HUDEP-2 (cell line): Measurements from ENCODE around the gene INTS7.
A peak's percentile ranks its signal among the peaks of the same experiment; 100 is the strongest.
"Not testable (repeated sequence)": the region's sequence is repeated elsewhere in the genome, so short reads cannot be mapped to it uniquely, and the experiment has no call there.

Experiments
- DNase-seq, 76 experiments: peaks; one replicate each; lab custom pipeline; 2025; ENCODE audit not compliant: unreplicated experiment in 76 of 76; lab: John Stamatoyannopoulos, UW

Gene INTS7

GRCh38 chr1:212035835-212036605 is 663 bp upstream of the INTS7 start:
- peak in 5 of 76 experiments; percentile 16 to 45 (median 35) for DNase-seq

GRCh38 chr1:212034516-212035122 is 738 bp downstream of the INTS7 start:
- DNase-seq, result peak in 7 of 76 experiments; percentile 16 to 73 (median 40)

GRCh38 chr1:212030936-212031528 is 4.3 kb downstream of the INTS7 start:
- DNase-seq, result no peak

GRCh38 chr1:212027727-212028126 is 7.6 kb downstream of the INTS7 start:
- DNase-seq, result not testable (repeated sequence)

- no peak for DNase-seq
These were observed 10.7 kb downstream of the INTS7 start for GRCh38 chr1:212024469-212025149.

- DNase-seq, result not testable (repeated sequence)
These were observed 12.4 kb downstream of the INTS7 start for GRCh38 chr1:212022908-212023307.

- no peak for DNase-seq
These were observed 13.8 kb downstream of the INTS7 start for GRCh38 chr1:212021563-212021962.

- DNase-seq, result no peak
These were observed 14.4 kb downstream of the INTS7 start for GRCh38 chr1:212020975-212021374.

- no peak for DNase-seq
These were observed 21.7 kb downstream of the INTS7 start for GRCh38 chr1:212013672-212014071.

- peak in 58 of 76 experiments; percentile 1 to 74 (median 39) for DNase-seq
These were observed 23.2 kb downstream of the INTS7 start for GRCh38 chr1:212012034-212012740.

- no peak for DNase-seq
These were observed 25.4 kb downstream of the INTS7 start for GRCh38 chr1:212010004-212010403.

- DNase-seq, result no peak
These were observed 25.8 kb downstream of the INTS7 start for GRCh38 chr1:212009561-212009960.

- DNase-seq, result no peak
These were observed 27.5 kb downstream of the INTS7 start for GRCh38 chr1:212007886-212008285.

- DNase-seq, result no peak
These were observed 28.2 kb downstream of the INTS7 start for GRCh38 chr1:212007178-212007577.

GRCh38 chr1:212004895-212005608 is 30.3 kb downstream of the INTS7 start:
- no peak for DNase-seq

- DNase-seq, result no peak
These were observed 32.8 kb downstream of the INTS7 start for GRCh38 chr1:212002536-212002935.

- not testable (repeated sequence) for DNase-seq
These were observed 37.9 kb downstream of the INTS7 start for GRCh38 chr1:211997426-211997825.

GRCh38 chr1:211991695-211992094 is 43.7 kb downstream of the INTS7 start:
- no peak for DNase-seq

- DNase-seq, result no peak
These were observed 48.6 kb downstream of the INTS7 start for GRCh38 chr1:211986628-211987254.
